ENCODE measurements around the gene SLC25A42.

The SLC25A42 gene

DNA sequence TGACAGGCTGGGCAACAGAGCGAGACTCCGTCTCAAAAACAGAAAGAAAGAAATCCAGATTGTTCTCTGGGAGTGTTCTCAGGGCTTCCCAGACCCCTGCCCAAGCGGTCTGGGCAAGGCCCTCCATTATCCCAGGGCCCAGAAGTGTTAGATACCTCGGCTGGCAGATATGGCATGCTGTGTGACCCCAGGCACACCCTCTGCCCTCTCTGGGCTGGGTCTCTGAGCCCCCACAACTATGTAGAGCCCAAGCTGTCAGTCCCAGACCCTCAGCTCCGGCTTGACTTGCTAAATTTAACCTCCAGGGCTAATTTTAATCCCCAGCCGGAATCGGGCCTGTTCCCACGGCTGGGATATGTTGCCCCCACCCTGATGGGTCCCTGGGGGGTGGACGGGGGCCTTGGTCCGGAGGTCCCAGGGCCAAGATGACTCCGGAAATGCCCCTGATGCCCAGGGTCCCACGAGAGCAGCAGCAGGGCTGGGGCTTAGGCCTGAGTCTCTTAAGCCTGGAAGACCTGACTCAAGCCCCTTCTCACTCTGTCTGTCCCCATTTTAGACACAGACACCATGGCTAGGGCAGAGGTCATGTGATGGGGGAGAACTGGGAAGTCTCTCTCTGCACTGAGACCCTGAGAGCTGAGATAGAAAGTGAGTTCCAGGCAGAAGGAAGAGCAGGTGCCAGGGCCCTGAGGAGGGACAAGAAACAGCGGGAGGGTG, 89.0 kb downstream of the SLC25A42 start:
- Histone ChIP-seq H3K4me1 (ENCODE audit: low read length) (no peaks in the 10 kb centered on the region), H3K9me3 (replicated peaks; ENCODE audit: insufficient read depth, low read length) (no peaks in the 10 kb centered on the region), H3K36me3 (replicated peaks; ENCODE audit: insufficient read depth, low read length) (no peaks in the 10 kb centered on the region), H3F3A (ENCODE audit: insufficient read depth, low read length) (no peaks in the 10 kb centered on the region), H4K20me1 (ENCODE audit: insufficient read depth, low read length) (no peaks in the 10 kb centered on the region), H3K4me2 (ENCODE audit: low read depth, low read length) (no peak overlapping the region), H3K27me3 (replicated peaks; ENCODE audit: insufficient read depth, low read length) (no peaks in the 10 kb centered on the region), H2AFZ (ENCODE audit: low read length) (no peak overlapping the region), H3K9ac (ENCODE audit: low read length) (no peak overlapping the region), H3K79me2 (ENCODE audit: low read length) (no peaks in the 10 kb centered on the region), H3K9me2 (replicated peaks; ENCODE audit: insufficient read depth, low read length) (no peaks in the 10 kb centered on the region), H3K4me3 (ENCODE audit: low read length) (no peak overlapping the region), H3K27ac (ENCODE audit: low read length) (no peak overlapping the region)
- no peak for TF ChIP-seq EZH2 (optimal IDR thresholded peaks at IDR 0.05; ENCODE audit: low read depth, low read length)
- TF ChIP-seq, protein P1, sequence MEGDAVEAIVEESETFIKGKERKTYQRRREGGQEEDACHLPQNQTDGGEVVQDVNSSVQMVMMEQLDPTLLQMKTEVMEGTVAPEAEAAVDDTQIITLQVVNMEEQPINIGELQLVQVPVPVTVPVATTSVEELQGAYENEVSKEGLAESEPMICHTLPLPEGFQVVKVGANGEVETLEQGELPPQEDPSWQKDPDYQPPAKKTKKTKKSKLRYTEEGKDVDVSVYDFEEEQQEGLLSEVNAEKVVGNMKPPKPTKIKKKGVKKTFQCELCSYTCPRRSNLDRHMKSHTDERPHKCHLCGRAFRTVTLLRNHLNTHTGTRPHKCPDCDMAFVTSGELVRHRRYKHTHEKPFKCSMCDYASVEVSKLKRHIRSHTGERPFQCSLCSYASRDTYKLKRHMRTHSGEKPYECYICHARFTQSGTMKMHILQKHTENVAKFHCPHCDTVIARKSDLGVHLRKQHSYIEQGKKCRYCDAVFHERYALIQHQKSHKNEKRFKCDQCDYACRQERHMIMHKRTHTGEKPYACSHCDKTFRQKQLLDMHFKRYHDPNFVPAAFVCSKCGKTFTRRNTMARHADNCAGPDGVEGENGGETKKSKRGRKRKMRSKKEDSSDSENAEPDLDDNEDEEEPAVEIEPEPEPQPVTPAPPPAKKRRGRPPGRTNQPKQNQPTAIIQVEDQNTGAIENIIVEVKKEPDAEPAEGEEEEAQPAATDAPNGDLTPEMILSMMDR (IDR thresholded peaks at IDR 0.05; ENCODE audit: low read length) = no peak
- no peak for TF ChIP-seq EZH2phosphoT487 (IDR thresholded peaks at IDR 0.05; ENCODE audit: low read length)
- DNase-seq = no peak

DNA sequence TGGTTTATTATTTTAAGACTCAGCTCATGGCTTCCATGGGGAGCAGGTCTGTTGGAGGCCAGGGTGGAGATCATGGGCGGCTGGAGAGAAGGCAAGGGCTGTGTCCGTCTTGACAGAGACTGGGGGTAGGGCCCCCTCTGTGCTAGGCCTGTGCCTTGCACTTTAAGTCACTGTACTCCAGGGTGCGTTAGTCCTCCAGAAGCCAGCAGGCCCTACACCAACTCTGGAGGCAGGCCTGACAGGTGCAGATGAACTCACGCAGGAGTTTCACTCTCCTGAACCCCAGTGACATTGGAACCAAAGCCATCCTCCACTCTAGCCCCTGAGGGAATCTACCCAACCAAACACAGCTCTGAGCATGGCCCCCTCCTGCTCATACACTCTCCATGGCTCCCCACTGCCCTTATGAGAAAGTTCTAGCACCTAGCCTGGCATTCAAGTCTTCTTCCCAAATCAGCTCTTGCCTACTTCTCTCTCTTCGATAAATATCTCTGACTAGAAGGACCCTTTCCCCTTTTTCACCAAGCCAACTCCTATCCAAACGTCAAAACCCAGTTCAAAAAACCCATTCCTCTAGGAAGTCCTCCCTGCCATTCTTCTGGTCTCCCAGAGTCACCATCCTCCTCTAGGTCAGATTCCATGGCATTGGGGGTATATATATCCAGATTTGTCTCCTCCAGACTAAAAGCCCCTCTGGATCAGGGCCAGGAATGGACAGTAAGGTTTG, 91.1 kb downstream of the SLC25A42 start:
- Histone ChIP-seq H3K9me3 (replicated peaks; ENCODE audit: insufficient read depth, low read length) (no peaks in the 10 kb centered on the region), H4K20me1 (ENCODE audit: insufficient read depth, low read length) (no peaks in the 10 kb centered on the region), H3K9me2 (replicated peaks; ENCODE audit: insufficient read depth, low read length) (no peaks in the 10 kb centered on the region), H2AFZ (ENCODE audit: low read length) (no peak overlapping the region), H3K9ac (ENCODE audit: low read length) (no peak overlapping the region), H3K36me3 (replicated peaks; ENCODE audit: insufficient read depth, low read length) (no peaks in the 10 kb centered on the region), H3F3A (ENCODE audit: insufficient read depth, low read length) (no peaks in the 10 kb centered on the region), H3K4me2 (ENCODE audit: low read depth, low read length) (no peak overlapping the region), H3K4me1 (ENCODE audit: low read length) (no peaks in the 10 kb centered on the region), H3K4me3 (ENCODE audit: low read length) (no peak overlapping the region), H3K79me2 (ENCODE audit: low read length) (no peaks in the 10 kb centered on the region), H3K27me3 (replicated peaks; ENCODE audit: insufficient read depth, low read length) (no peaks in the 10 kb centered on the region), H3K27ac (ENCODE audit: low read length) (no peak overlapping the region)
- DNase-seq = no peak
- TF ChIP-seq EZH2phosphoT487 (IDR thresholded peaks at IDR 0.05; ENCODE audit: low read length) (no peak), EZH2 (optimal IDR thresholded peaks at IDR 0.05; ENCODE audit: low read depth, low read length) (no peak)

DNA sequence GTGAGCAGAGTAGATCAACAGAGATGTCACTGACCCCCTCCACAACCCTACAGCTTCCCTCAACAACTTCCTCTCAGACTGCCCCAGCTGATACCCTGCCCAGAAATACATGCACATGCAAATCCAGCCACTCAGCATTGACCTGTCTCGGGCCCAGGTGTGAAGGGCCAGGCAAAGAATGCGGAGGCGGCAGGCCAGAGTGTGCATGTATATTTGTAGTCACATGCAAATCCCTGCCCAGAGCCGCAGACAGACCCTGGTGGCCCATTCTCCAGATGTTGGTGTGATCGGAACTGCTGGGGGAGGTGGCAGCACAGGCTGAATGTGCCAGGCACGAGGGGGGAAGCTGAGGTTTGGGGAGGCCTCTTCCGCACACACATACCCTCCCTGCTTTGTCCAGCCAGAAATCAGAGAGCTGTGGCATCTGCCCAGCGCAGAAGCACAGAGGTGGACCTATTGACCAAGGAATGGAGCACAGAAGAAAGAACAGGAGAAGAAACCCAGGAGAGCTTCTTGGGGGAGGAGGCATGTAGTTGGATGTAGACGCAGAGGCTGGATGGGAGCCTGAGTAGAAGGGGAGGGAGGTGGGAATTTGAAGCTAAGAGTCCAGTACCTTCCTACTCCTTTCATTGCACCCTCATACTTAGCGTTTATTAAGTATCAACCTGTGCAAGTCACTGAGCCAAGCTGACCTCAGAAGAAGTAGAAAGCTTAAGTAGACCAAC, 91.9 kb downstream of the SLC25A42 start:
- Histone ChIP-seq H4K20me1 (ENCODE audit: insufficient read depth, low read length) (no peaks in the 10 kb centered on the region), H3K27me3 (replicated peaks; ENCODE audit: insufficient read depth, low read length) (no peaks in the 10 kb centered on the region), H3K4me3 (ENCODE audit: low read length) (no peak overlapping the region), H3K79me2 (ENCODE audit: low read length) (no peaks in the 10 kb centered on the region), H3K9ac (ENCODE audit: low read length) (no peak overlapping the region), H3K9me3 (replicated peaks; ENCODE audit: insufficient read depth, low read length) (no peaks in the 10 kb centered on the region), H3K27ac (ENCODE audit: low read length) (no peak overlapping the region), H3K4me1 (ENCODE audit: low read length) (no peaks in the 10 kb centered on the region), H3K4me2 (ENCODE audit: low read depth, low read length) (no peak overlapping the region), H3F3A (ENCODE audit: insufficient read depth, low read length) (no peaks in the 10 kb centered on the region), H2AFZ (ENCODE audit: low read length) (no peak overlapping the region), H3K36me3 (replicated peaks; ENCODE audit: insufficient read depth, low read length) (no peaks in the 10 kb centered on the region), H3K9me2 (replicated peaks; ENCODE audit: insufficient read depth, low read length) (no peaks in the 10 kb centered on the region)
- DNase-seq = no peak
- TF ChIP-seq, protein P1 (IDR thresholded peaks at IDR 0.05; ENCODE audit: low read length) = no peak
- no peak for TF ChIP-seq EZH2 (optimal IDR thresholded peaks at IDR 0.05; ENCODE audit: low read depth, low read length)
- TF ChIP-seq EZH2phosphoT487 (IDR thresholded peaks at IDR 0.05; ENCODE audit: low read length) = no peak
